ENCODE data around the gene TNKS1BP1.

The TNKS1BP1 gene

GRCh38 chr11:57269571-57270021, 55.2 kb downstream of the TNKS1BP1 start:
- no peak for FAIRE-seq
- DNase-seq (ENCODE audit: extremely low spot score, insufficient read length, low read depth) = no peak

GRCh38 chr11:57266157-57266556, 58.6 kb downstream of the TNKS1BP1 start:
- no peak for FAIRE-seq
- DNase-seq (ENCODE audit: extremely low spot score, insufficient read length, low read depth) = no peak

- FAIRE-seq = no peak
- DNase-seq (ENCODE audit: extremely low spot score, insufficient read length, low read depth) = no peak
These were observed 61.4 kb downstream of the TNKS1BP1 start for GRCh38 chr11:57263351-57263750.

- DNase-seq (ENCODE audit: extremely low spot score, insufficient read length, low read depth) = no peak
These were observed 62.6 kb downstream of the TNKS1BP1 start for GRCh38 chr11:57262157-57262556.

GRCh38 chr11:57260937-57261783, 63.6 kb downstream of the TNKS1BP1 start:
- FAIRE-seq = no peak
- DNase-seq (ENCODE audit: extremely low spot score, insufficient read length, low read depth) = no peak

More at GRCh38 chr11:57262157-57262556, 62.6 kb downstream of the TNKS1BP1 start:
- no peak for FAIRE-seq

GRCh38 chr11:57256119-57256518, 68.6 kb downstream of the TNKS1BP1 start:
- DNase-seq (ENCODE audit: extremely low spot score, insufficient read length, low read depth) = no peak
- FAIRE-seq = no peak

- DNase-seq (ENCODE audit: extremely low spot score, insufficient read length, low read depth) (no peak), FAIRE-seq (no peak)
These were observed 69.1 kb downstream of the TNKS1BP1 start for GRCh38 chr11:57255618-57256017.

- no peak for DNase-seq (ENCODE audit: extremely low spot score, insufficient read length, low read depth)
- no peak for FAIRE-seq
These were observed 70.1 kb downstream of the TNKS1BP1 start for GRCh38 chr11:57254631-57255030.

- DNase-seq (ENCODE audit: extremely low spot score, insufficient read length, low read depth) (no peak), FAIRE-seq (no peak)
These were observed 73.2 kb downstream of the TNKS1BP1 start for GRCh38 chr11:57251491-57252104.

GRCh38 chr11:57251037-57251436, 73.7 kb downstream of the TNKS1BP1 start:
- no peak for FAIRE-seq
- DNase-seq (ENCODE audit: extremely low spot score, insufficient read length, low read depth) = no peak

Measured in GM18507 (cell line).